Activated CD8-positive, alpha-beta memory T cell treated with anti-CD3 and anti-CD28 coated beads for 24 hours (primary cell): ENCODE results near the gene TNP2.
A peak's percentile ranks its signal among the peaks of the same experiment; 100 is the strongest.

Experiments used
- DNase-seq: peaks from one replicate; pipeline ENCODE4 v3.0.0-alpha.2; 2020

Gene TNP2

GRCh38 chr16:11255737-11256660 is 13.1 kb downstream of the TNP2 start, which contains the start of gene SOCS1:
Gene SOCS1 (minus strand): TSS chr16:11256204. CDS start chr16:11255478, 726 bp downstream.
- peak; percentile 97 for DNase-seq

- peak; percentile 85 for DNase-seq
Observed at GRCh38 chr16:11254913-11255736, 14.0 kb downstream of the TNP2 start.

GRCh38 chr16:11253995-11254912 is 14.9 kb downstream of the TNP2 start:
- peak; percentile 84 for DNase-seq

GRCh38 chr16:11253009-11253994 is 15.8 kb downstream of the TNP2 start:
- DNase-seq: peak; percentile 86

GRCh38 chr16:11252482-11252931 is 16.6 kb downstream of the TNP2 start:
- DNase-seq: peak; percentile 79

- peak; percentile 90 for DNase-seq
Observed at GRCh38 chr16:11251525-11252481, 17.3 kb downstream of the TNP2 start.

- DNase-seq: peak; percentile 70
Observed at GRCh38 chr16:11250786-11251524, 18.2 kb downstream of the TNP2 start.

GRCh38 chr16:11250091-11250785 is 18.9 kb downstream of the TNP2 start:
- DNase-seq: peak; percentile 77

- DNase-seq: peak; percentile 69
Observed at GRCh38 chr16:11249233-11250061, 19.7 kb downstream of the TNP2 start.

GRCh38 chr16:11248133-11248532 is 21.0 kb downstream of the TNP2 start:
- DNase-seq: no peak

GRCh38 chr16:11245988-11246387 is 23.1 kb downstream of the TNP2 start:
- DNase-seq: no peak

GRCh38 chr16:11245222-11245737 is 23.8 kb downstream of the TNP2 start:
- no peak for DNase-seq

GRCh38 chr16:11242658-11243057 is 26.5 kb downstream of the TNP2 start:
- no peak for DNase-seq

GRCh38 chr16:11241480-11242204 is 27.5 kb downstream of the TNP2 start:
- DNase-seq: no peak

- DNase-seq: no peak
Observed at GRCh38 chr16:11240636-11241473, 28.3 kb downstream of the TNP2 start.
